Natural killer cell (primary cell): ENCODE data around the gene GRID1. TPM values are rescaled to one million over a fixed set of nuclear protein-coding genes. Genes with fewer than 3 reads are reported as not detected.

ENCODE experiments used
- ATAC-seq, 3 donors: fragments of 150-1000 bp in 2 of 3; fragments of 200-7000 bp in 1 of 3; cut with Tn5 transposase; 1 replicate in 1 of 3; 2 replicates in 2 of 3; pipeline ENCODE4 v1.10.0; 2021; ENCODE audit warnings: mild to moderate bottlenecking in 2 of 3, moderate library complexity in 2 of 3
- DNase-seq, 2 donors: peaks; one replicate each; pipeline versions ENCODE4 v3.0.0 to v3.0.0-alpha.2; 2013 to 2021; ENCODE audit warnings: mixed read lengths in 1 of 2
- H3K27ac ChIP-seq: one replicate; pipeline ENCODE4 v1.5.1; 2013; ENCODE audit warnings: mild to moderate bottlenecking, low read length
- H3K27me3 ChIP-seq: one replicate; pipeline ENCODE4 v1.6.1; 2013; ENCODE audit warnings: low read length; ENCODE audit not compliant: control insufficient read depth, insufficient read depth
- H3K36me3 ChIP-seq: one replicate; pipeline ENCODE4 v1.6.1; 2013; ENCODE audit warnings: low read length; ENCODE audit not compliant: control insufficient read depth, insufficient read depth
- H3K4me1 ChIP-seq: one replicate; pipeline ENCODE4 v1.6.1; 2013; ENCODE audit warnings: low read length; ENCODE audit not compliant: control insufficient read depth, insufficient read depth
- H3K4me3 ChIP-seq: one replicate; pipeline ENCODE4 v1.5.1; 2013; ENCODE audit warnings: low read length
- H3K9me3 ChIP-seq: one replicate; pipeline ENCODE4 v1.6.1; 2013; ENCODE audit warnings: low read length; ENCODE audit not compliant: control insufficient read depth, insufficient read depth
- H3K27ac Mint-ChIP-seq, 2 donors: one replicate each; pipeline ENCODE4 v1.8.0; 2022; ENCODE audit warnings: mild to moderate bottlenecking in 2 of 2, mixed read lengths in 2 of 2, moderate library complexity in 1 of 2
- H3K27me3 Mint-ChIP-seq, 2 donors: one replicate each; pipeline ENCODE4 v1.8.0; 2022; ENCODE audit warnings: low read depth in 2 of 2, mixed read lengths in 2 of 2
- H3K36me3 Mint-ChIP-seq: one replicate; pipeline ENCODE4 v1.8.0; 2022; ENCODE audit warnings: mixed read lengths
- H3K4me1 Mint-ChIP-seq, 2 donors: one replicate each; pipeline ENCODE4 v1.8.0; 2022; ENCODE audit warnings: mixed read lengths in 2 of 2
- H3K4me3 Mint-ChIP-seq: one replicate; pipeline ENCODE4 v1.8.0; 2022; ENCODE audit warnings: mild to moderate bottlenecking, moderate library complexity, mixed read lengths
- H3K9me3 Mint-ChIP-seq, 2 donors: one replicate each; pipeline ENCODE4 v1.8.0; 2022; ENCODE audit warnings: mixed read lengths in 2 of 2
- WGBS: methylation state at CpG from one replicate; pipeline ENCODE4 v1.1.7; 2013; ENCODE audit warnings: missing lambda C conversion rate; ENCODE audit not compliant: insufficient coverage; 5-methylcytosine and 5-hydroxymethylcytosine counted together
- intact Hi-C: fragments of 100-400 bp; cut with micrococcal nuclease; formaldehyde crosslinking; loops from one replicate; pipeline ENCODE4 v1.14.2; 2022
- total RNA-seq, 4 donors: library from RNA; stranded (reverse); fragments of 120-200 nt in 1 of 4; gene quantifications; one replicate each; pipeline versions ENCODE4 v1.2.3 to v1.2.4, GENCODE V29; 2013 to 2022
- TF ChIP-seq, protein P1 (sequence below): fragments of 200-600 bp; IDR thresholded peaks from one replicate; pipeline ENCODE4 v1.8.0; 2022; ENCODE audit warnings: antibody characterized with exemption

GRID1 gene
- total RNA-seq, 3 donors from 2014 or later (not counting 1 experiment from before 2014, with no cell fraction given), result not detected

DNA sequence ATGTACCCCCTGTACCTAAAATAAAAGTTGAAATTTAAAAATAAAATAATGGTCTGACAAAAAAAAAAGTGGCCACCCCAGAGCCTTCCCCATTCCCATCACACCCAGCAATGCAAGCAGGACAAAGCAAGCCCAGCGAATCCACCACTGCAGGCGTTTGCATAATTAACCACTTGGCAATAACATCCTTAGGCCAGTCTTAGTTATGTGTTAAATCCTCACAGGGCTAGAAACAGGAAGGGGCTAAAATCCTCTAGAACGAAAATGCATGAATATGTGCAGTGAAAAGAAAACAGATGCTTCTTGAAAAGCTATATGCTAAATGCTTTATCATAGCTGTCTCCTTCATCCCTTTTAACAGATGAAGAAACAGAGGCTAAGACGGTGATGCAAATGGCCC, 229.7 kb downstream of the GRID1 start:
- ATAC-seq, result no peak
- no peaks in the 10 kb centered on the region for H3K36me3 Mint-ChIP-seq
- TF ChIP-seq, protein P1, sequence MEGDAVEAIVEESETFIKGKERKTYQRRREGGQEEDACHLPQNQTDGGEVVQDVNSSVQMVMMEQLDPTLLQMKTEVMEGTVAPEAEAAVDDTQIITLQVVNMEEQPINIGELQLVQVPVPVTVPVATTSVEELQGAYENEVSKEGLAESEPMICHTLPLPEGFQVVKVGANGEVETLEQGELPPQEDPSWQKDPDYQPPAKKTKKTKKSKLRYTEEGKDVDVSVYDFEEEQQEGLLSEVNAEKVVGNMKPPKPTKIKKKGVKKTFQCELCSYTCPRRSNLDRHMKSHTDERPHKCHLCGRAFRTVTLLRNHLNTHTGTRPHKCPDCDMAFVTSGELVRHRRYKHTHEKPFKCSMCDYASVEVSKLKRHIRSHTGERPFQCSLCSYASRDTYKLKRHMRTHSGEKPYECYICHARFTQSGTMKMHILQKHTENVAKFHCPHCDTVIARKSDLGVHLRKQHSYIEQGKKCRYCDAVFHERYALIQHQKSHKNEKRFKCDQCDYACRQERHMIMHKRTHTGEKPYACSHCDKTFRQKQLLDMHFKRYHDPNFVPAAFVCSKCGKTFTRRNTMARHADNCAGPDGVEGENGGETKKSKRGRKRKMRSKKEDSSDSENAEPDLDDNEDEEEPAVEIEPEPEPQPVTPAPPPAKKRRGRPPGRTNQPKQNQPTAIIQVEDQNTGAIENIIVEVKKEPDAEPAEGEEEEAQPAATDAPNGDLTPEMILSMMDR, result no peak
- peaks cover 0 to 9% of the 10 kb centered on the region in 2 donors for H3K27me3 Mint-ChIP-seq
- Histone ChIP-seq H3K4me3 (no peak overlapping the region), H3K36me3 (no peaks in the 10 kb centered on the region), H3K9me3 (no peaks in the 10 kb centered on the region), H3K4me1 (no peaks in the 10 kb centered on the region), H3K27ac (no peak overlapping the region), H3K27me3 (no peaks in the 10 kb centered on the region)
- intact Hi-C loops, result no loop called here
- H3K4me3 Mint-ChIP-seq, result no peak overlapping the region
- WGBS, result 86% methylated on average over 4 of the region's 4 CpGs
- H3K4me1 Mint-ChIP-seq, result no peaks in the 10 kb centered on the region
- no peak overlapping the region for H3K27ac Mint-ChIP-seq
- H3K9me3 Mint-ChIP-seq, result no peaks in the 10 kb centered on the region
- no peak for DNase-seq

DNA sequence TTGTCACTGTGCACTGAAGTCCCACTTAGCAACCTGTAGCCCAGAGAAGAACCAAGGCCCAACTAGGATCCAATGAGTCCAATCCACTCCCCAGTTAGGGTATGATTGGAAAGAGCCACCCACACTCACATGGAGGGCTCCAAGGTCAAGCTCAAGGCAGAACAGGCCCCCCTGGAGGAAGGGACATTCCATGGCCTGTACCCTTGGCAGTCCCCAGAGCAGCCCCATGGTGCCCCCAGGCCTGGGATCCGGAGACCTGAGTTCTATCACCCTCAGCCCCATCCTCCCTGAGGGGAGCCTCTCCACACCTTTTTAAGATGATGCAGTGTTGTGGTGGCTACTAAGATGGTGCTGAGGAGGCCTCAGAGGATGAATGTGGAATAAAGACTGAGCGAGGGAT, 231.4 kb downstream of the GRID1 start:
- Histone ChIP-seq H3K27ac (no peak overlapping the region), H3K4me3 (no peak overlapping the region), H3K9me3 (no peaks in the 10 kb centered on the region), H3K4me1 (no peaks in the 10 kb centered on the region), H3K36me3 (no peaks in the 10 kb centered on the region), H3K27me3 (no peaks in the 10 kb centered on the region)
- intact Hi-C loops, result no loop called here
- H3K4me1 Mint-ChIP-seq, result no peaks in the 10 kb centered on the region
- TF ChIP-seq, protein P1, result no peak
- no peaks in the 10 kb centered on the region for H3K36me3 Mint-ChIP-seq
- 100% methylated on average over 2 of the region's 2 CpGs for WGBS
- H3K4me3 Mint-ChIP-seq, result no peak overlapping the region
- peaks cover 0 to 9% of the 10 kb centered on the region in 2 donors for H3K27me3 Mint-ChIP-seq
- no peak overlapping the region for H3K27ac Mint-ChIP-seq
- DNase-seq (no peak), ATAC-seq (no peak)
- H3K9me3 Mint-ChIP-seq, result no peaks in the 10 kb centered on the region

DNA sequence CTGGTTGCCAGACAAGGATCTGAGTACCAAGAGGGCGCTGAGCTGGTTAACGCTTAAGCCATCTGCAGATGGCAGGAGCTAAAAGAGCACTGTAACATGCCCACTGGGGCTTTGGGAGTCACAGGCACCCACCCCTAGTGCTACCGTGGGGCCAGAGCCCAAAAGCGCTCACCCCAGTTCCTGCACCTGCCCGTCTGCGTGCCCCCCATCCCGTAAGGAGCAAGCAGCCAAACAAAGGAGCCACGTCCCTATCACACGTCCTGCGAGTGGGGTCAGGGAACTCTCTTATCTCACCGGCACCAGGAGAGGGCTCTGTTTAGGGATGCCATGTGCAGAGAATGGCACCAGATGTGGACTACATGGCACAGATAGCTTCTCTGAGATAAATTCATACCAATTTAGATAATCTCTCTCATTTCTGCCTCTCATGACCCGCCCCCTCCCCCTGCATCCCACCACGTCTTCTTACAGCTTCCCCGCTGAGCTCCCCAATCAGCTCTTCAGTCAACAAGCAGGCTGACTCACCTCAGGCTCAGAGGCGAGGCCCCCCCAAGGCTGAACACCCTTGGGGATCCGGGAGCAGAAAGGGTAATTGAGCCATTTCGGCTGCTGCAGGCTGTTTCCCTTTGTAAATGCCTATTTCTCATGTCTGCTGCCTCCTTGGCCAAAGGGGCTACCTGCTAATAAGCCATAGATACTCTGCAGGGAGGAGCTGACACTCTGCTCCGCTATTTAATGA, 235.7 kb downstream of the GRID1 start:
- 87% methylated on average over 18 of the region's 18 CpGs for WGBS
- no peaks in the 10 kb centered on the region for H3K4me1 ChIP-seq
- no peak for ATAC-seq

More for the DNA sequence above, 235.7 kb downstream of the GRID1 start:
- no peaks in the 10 kb centered on the region for H3K27me3 ChIP-seq
- no peak overlapping the region for H3K27ac ChIP-seq
- Mint-ChIP-seq H3K4me3 (no peak overlapping the region), H3K9me3 (no peaks in the 10 kb centered on the region), H3K27me3 (peaks cover 7 to 9% of the 10 kb centered on the region in 2 donors), H3K4me1 (no peaks in the 10 kb centered on the region), H3K27ac (no peak overlapping the region), H3K36me3 (no peaks in the 10 kb centered on the region)
- H3K9me3 ChIP-seq, result no peaks in the 10 kb centered on the region
- H3K36me3 ChIP-seq, result no peaks in the 10 kb centered on the region
- no peak overlapping the region for H3K4me3 ChIP-seq
- TF ChIP-seq, protein P1, result no peak
- no peak for DNase-seq
- intact Hi-C loops, result no loop called here
